WERI-Rb-1 (cell line): Measurements from ENCODE around the gene TIGAR.

ENCODE experiments used
- DNase-seq: peaks from one replicate; pipeline ENCODE4 v3.0.0-alpha.2; 2020
- H3K27ac ChIP-seq: fragments of 250-450 bp; sonication (Bioruptor Pico); 2 replicates; pipeline ENCODE4 v1.5.1; 2020; ENCODE audit warnings: mild to moderate bottlenecking, moderate library complexity
- H3K27me3 ChIP-seq: fragments of 250-450 bp; sonication (Bioruptor Pico); 2 replicates; pipeline ENCODE4 v1.5.1; 2021; ENCODE audit warnings: mild to moderate bottlenecking, low read depth, moderate library complexity; ENCODE audit not compliant: insufficient read depth, severe bottlenecking
- H3K36me3 ChIP-seq: fragments of 250-450 bp; sonication (Bioruptor Pico); 2 replicates; pipeline ENCODE4 v1.5.1; 2020; ENCODE audit warnings: mild to moderate bottlenecking, moderate library complexity
- H3K4me3 ChIP-seq: 2 replicates; pipeline ENCODE4 v1.5.1; 2011; ENCODE audit warnings: low read depth, mild to moderate bottlenecking, control low read depth, low read length
- H3K9me3 ChIP-seq: fragments of 250-450 bp; sonication (Bioruptor Pico); 2 replicates; pipeline ENCODE4 v1.5.1; 2021; ENCODE audit warnings: mild to moderate bottlenecking, moderate library complexity; ENCODE audit not compliant: severe bottlenecking
- TF ChIP-seq, protein P1 (sequence below): IDR thresholded peaks from 2 replicates; pipeline ENCODE4 v1.5.1; 2011; ENCODE audit warnings: low read depth, mild to moderate bottlenecking, control low read depth, inconsistent platforms, low read length

Gene TIGAR, protein sequence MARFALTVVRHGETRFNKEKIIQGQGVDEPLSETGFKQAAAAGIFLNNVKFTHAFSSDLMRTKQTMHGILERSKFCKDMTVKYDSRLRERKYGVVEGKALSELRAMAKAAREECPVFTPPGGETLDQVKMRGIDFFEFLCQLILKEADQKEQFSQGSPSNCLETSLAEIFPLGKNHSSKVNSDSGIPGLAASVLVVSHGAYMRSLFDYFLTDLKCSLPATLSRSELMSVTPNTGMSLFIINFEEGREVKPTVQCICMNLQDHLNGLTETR

DNA sequence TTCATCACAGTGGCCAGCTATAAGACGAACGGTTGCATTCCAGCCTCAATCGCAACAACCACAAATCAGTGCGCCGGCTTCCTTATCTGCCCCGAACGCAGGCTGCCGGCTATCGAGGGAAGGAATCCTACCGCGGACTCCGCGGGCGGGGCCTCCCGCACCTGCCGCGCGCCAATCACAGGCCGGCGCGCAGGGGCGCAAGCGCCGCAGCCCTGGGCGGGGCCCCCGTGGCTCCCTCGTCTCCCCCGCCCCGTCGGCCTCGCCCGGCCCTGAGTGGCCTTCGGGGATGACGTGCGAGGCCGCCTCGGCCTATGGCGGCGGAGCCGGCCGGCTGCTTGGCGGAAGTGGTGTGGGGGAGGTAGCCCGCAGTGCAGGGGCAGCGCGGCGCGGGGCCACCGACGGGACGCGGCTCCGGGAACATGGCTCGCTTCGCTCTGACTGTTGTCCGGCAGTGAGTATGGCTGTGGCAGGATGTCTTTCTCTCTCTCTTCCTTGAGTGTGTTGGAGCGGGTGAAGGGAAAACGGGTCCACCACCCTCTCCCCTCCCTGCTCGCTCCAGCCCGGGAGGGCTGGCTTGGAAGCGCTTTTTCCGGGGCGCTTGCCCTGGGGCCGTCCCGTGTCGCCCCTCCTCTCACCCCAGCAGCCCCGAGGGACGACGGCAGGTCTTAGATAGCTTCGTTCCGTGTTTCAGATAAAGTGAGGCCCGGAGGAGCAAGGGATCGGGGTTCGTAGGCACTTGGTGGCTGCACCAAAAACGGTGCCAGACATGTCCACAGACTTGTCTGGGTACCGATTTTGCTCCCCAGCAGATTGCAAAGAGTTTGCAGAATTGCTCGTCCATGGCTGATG lies at the start of gene TIGAR:
TSS of gene TIGAR (plus strand) at position 361 of the 849 bp plus-strand sequence. CDS start at position 420, 59 bp downstream.
- TF ChIP-seq, protein P1, sequence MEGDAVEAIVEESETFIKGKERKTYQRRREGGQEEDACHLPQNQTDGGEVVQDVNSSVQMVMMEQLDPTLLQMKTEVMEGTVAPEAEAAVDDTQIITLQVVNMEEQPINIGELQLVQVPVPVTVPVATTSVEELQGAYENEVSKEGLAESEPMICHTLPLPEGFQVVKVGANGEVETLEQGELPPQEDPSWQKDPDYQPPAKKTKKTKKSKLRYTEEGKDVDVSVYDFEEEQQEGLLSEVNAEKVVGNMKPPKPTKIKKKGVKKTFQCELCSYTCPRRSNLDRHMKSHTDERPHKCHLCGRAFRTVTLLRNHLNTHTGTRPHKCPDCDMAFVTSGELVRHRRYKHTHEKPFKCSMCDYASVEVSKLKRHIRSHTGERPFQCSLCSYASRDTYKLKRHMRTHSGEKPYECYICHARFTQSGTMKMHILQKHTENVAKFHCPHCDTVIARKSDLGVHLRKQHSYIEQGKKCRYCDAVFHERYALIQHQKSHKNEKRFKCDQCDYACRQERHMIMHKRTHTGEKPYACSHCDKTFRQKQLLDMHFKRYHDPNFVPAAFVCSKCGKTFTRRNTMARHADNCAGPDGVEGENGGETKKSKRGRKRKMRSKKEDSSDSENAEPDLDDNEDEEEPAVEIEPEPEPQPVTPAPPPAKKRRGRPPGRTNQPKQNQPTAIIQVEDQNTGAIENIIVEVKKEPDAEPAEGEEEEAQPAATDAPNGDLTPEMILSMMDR = no peak
- Histone ChIP-seq H3K9me3 (no peaks in the 10 kb centered on the region), H3K4me3 (peak within 1 kb of the TSS; percentile 86), H3K36me3 (peaks cover 24% of the 10 kb centered on the region), H3K27me3 (no peaks in the 10 kb centered on the region), H3K27ac (peak within 1 kb of the TSS; percentile 94)
- DNase-seq = peak; percentile 93

DNA sequence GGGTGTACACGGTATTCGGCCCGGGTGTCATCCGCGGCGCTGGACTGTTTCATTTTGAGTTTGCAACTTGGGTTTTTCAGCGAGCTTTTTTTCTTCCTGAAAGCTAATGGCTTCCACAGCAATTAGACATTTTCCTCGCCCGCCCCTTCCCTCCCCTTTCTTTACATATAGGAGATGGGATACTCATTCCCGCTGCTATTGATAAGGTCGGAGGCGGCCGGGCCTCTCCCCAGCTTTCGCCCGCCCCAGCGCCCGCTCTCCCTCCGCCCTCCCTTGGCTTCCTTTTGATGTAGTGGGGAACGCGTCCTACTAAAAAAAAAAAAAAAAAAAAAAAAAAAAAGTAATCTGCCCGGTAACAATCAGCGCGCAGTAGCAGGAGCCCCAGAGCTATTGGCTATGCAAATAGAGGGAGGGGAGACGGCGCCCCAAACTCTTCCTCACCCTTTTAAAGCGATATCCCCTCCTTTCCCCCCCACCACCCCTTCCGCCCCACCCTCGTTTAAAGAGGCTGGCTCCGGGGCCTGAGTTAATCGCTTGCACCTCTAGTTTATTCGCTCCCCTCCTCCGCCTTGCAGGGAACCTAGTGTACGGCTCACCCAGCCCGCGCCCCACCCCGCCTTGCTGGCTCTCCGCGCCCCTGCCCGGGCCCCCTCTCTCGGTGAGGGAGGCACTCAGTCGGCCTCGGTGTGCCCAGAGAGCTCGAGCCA lies 49.1 kb upstream of the TIGAR start:
- peaks cover 95% of the 10 kb centered on the region for H3K27me3 ChIP-seq
- peak overlapping the region; percentile 51 for H3K4me3 ChIP-seq
- H3K9me3 ChIP-seq = no peaks in the 10 kb centered on the region
- H3K36me3 ChIP-seq = no peaks in the 10 kb centered on the region
- DNase-seq = peak; percentile 46
- H3K27ac ChIP-seq = no peak overlapping the region
- TF ChIP-seq, protein P1 = no peak

DNA sequence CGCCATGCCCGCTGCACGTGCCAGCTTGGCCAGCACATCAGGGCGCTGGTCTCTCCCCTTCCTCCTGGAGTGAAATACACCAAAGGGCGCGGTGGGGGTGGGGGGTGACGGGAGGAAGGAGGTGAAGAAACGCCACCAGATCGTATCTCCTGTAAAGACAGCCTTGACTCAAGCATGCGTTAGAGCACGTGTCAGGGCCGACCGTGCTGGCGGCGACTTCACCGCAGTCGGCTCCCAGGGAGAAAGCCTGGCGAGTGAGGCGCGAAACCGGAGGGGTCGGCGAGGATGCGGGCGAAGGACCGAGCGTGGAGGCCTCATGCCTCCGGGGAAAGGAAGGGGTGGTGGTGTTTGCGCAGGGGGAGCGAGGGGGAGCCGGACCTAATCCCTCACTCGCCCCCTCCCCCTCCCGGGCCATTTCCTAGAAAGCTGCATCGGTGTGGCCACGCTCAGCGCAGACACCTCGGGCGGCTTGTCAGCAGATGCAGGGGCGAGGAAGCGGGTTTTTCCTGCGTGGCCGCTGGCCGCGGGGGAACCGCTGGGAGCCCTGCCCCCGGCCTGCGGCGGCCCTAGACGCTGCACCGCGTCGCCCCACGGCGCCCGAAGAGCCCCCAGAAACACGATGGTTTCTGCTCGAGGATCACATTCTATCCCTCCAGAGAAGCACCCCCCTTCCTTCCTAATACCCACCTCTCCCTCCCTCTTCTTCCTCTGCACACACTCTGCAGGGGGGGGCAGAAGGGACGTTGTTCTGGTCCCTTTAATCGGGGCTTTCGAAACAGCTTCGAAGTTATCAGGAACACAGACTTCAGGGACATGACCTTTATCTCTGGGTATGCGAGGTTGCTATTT lies 48.4 kb upstream of the TIGAR start:
- H3K36me3 ChIP-seq = no peaks in the 10 kb centered on the region
- H3K27ac ChIP-seq = no peak overlapping the region
- peak overlapping the region; percentile 51 for H3K4me3 ChIP-seq
- peaks cover 87% of the 10 kb centered on the region for H3K27me3 ChIP-seq
- H3K9me3 ChIP-seq = no peaks in the 10 kb centered on the region
- peak; percentile 52 for DNase-seq
- TF ChIP-seq, protein P1 = no peak

DNA sequence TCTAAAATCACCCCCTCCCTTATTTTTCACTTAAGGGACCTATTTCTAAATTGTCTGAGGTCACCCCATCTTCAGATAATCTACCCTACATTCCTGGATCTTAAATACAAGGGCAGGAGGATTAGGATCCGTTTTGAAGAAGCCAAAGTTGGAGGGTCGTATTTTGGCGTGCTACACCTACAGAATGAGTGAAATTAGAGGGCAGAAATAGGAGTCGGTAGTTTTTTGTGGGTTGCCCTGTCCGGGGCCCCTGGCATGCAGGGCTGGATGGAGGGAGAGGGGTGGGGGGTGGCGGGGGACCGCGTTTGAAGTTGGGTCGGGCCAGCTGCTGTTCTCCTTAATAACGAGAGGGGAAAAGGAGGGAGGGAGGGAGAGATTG lies 47.8 kb upstream of the TIGAR start:
- peak overlapping the region; percentile 51 for H3K4me3 ChIP-seq
- no peaks in the 10 kb centered on the region for H3K36me3 ChIP-seq
- no peak overlapping the region for H3K27ac ChIP-seq
- H3K9me3 ChIP-seq = no peaks in the 10 kb centered on the region
- no peak for DNase-seq
- TF ChIP-seq, protein P1 = no peak
- H3K27me3 ChIP-seq = peaks cover 81% of the 10 kb centered on the region

DNA sequence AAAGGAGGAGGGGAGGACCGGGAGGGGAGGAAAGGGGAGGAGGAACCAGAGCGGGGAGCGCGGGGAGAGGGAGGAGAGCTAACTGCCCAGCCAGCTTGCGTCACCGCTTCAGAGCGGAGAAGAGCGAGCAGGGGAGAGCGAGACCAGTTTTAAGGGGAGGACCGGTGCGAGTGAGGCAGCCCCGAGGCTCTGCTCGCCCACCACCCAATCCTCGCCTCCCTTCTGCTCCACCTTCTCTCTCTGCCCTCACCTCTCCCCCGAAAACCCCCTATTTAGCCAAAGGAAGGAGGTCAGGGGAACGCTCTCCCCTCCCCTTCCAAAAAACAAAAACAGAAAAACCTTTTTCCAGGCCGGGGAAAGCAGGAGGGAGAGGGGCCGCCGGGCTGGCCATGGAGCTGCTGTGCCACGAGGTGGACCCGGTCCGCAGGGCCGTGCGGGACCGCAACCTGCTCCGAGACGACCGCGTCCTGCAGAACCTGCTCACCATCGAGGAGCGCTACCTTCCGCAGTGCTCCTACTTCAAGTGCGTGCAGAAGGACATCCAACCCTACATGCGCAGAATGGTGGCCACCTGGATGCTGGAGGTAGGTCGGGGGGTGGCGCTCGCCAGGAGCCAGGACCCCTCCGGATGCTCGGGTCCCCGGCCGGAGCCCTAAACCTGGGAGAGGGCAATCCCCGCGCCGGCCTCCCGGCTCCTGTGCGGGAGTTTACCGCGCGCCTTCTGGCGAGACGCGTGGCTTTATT lies 47.2 kb upstream of the TIGAR start, which contains the start of gene CCND2:
TSS of gene CCND2 (plus strand) at position 111 of the 744 bp plus-strand sequence. CDS start at position 390, 279 bp downstream.
- H3K9me3 ChIP-seq = no peaks in the 10 kb centered on the region
- H3K4me3 ChIP-seq = peak within 1 kb of the TSS; percentile 51
- no peak within 1 kb of the TSS for H3K27ac ChIP-seq
- H3K36me3 ChIP-seq = no peaks in the 10 kb centered on the region
- DNase-seq = peak; percentile 57
- peaks cover 75% of the 10 kb centered on the region for H3K27me3 ChIP-seq
- TF ChIP-seq, protein P1 = no peak
